DOHH2 (cell line): ENCODE data around the gene CSRP3.

Experiments used
- H3F3A ChIP-seq: fragments of 200-600 bp; sonication (generic), shearing (Covaris generic); 2 replicates; pipeline ENCODE4 v1.6.0; 2016; ENCODE audit warnings: antibody characterized with exemption, mild to moderate bottlenecking; ENCODE audit not compliant: control insufficient read depth, insufficient read depth
- H3K27ac ChIP-seq: fragments of 200-600 bp; sonication (generic); 2 replicates; pipeline ENCODE4 v1.5.1; 2014; ENCODE audit warnings: low read depth, mild to moderate bottlenecking, low read length, moderate library complexity
- H3K27me3 ChIP-seq: fragments of 200-600 bp; sonication (generic); 2 replicates; pipeline ENCODE4 v1.6.1; 2014; ENCODE audit warnings: mild to moderate bottlenecking, low read length, mixed read lengths; ENCODE audit not compliant: control insufficient read depth
- H3K36me3 ChIP-seq: fragments of 200-600 bp; sonication (generic); 2 replicates; pipeline ENCODE4 v1.6.1; 2014; ENCODE audit warnings: mild to moderate bottlenecking, low read length, moderate library complexity, mixed read lengths; ENCODE audit not compliant: control insufficient read depth
- H3K4me1 ChIP-seq: fragments of 200-600 bp; sonication (generic); 2 replicates; pipeline ENCODE4 v1.6.1; 2014; ENCODE audit warnings: mild to moderate bottlenecking, low read length, mixed read lengths; ENCODE audit not compliant: control insufficient read depth
- H3K4me2 ChIP-seq: fragments of 200-600 bp; sonication (generic); 2 replicates; pipeline ENCODE4 v1.6.0; 2014; ENCODE audit warnings: mild to moderate bottlenecking, low read length, moderate library complexity
- H3K4me3 ChIP-seq: fragments of 200-600 bp; sonication (generic); 2 replicates; pipeline ENCODE4 v1.5.1; 2014; ENCODE audit warnings: mild to moderate bottlenecking, low read length, mixed read lengths
- H3K79me2 ChIP-seq: fragments of 200-600 bp; sonication (generic); 2 replicates; pipeline ENCODE4 v1.6.1; 2014; ENCODE audit warnings: mild to moderate bottlenecking, low read length, mixed read lengths; ENCODE audit not compliant: control insufficient read depth
- H3K9me2 ChIP-seq: fragments of 200-600 bp; sonication (generic); replicated peaks from 2 replicates; pipeline ENCODE4 v1.6.1; 2014; ENCODE audit warnings: mild to moderate bottlenecking, low read length, mixed read lengths; ENCODE audit not compliant: control insufficient read depth
- H3K9me3 ChIP-seq: fragments of 200-600 bp; sonication (generic); 2 replicates; pipeline ENCODE4 v1.6.1; 2014; ENCODE audit warnings: antibody characterized with exemption, low read length, mixed read lengths; ENCODE audit not compliant: control insufficient read depth, insufficient read depth
- H4K20me1 ChIP-seq: fragments of 200-600 bp; sonication (generic); 2 replicates; pipeline ENCODE4 v1.6.0; 2014; ENCODE audit warnings: low read depth, mild to moderate bottlenecking, antibody characterized with exemption, low read length, moderate library complexity; ENCODE audit not compliant: control insufficient read depth, insufficient read depth
- CTCF ChIP-seq: fragments of 200-600 bp; sonication (generic); IDR thresholded peaks from one replicate; pipeline ENCODE4 v1.5.1; 2014; ENCODE audit warnings: antibody characterized with exemption, mild to moderate bottlenecking, low read depth, low read length; ENCODE audit not compliant: poor library complexity, severe bottlenecking
- EZH2phosphoT487 ChIP-seq: fragments of 200-600 bp; sonication (generic); IDR thresholded peaks from 2 replicates; pipeline ENCODE4 v1.6.1; 2017; ENCODE audit warnings: borderline replicate concordance, mild to moderate bottlenecking, antibody characterized with exemption, low read length, moderate library complexity, mixed read lengths

CSRP3 gene

GRCh38 chr11:19208959-19209546, 7.3 kb upstream of the CSRP3 start:
- H3K27ac ChIP-seq = no peak overlapping the region
- H3K79me2 ChIP-seq = no peaks in the 10 kb centered on the region
- H4K20me1 ChIP-seq = no peaks in the 10 kb centered on the region
- no peaks in the 10 kb centered on the region for H3F3A ChIP-seq
- no peaks in the 10 kb centered on the region for H3K9me2 ChIP-seq
- H3K4me2 ChIP-seq = no peak overlapping the region
- H3K36me3 ChIP-seq = no peaks in the 10 kb centered on the region
- H3K4me3 ChIP-seq = no peak overlapping the region
- TF ChIP-seq CTCF = no peak
- TF ChIP-seq EZH2phosphoT487 = no peak
- no peaks in the 10 kb centered on the region for H3K4me1 ChIP-seq
- H3K9me3 ChIP-seq = no peaks in the 10 kb centered on the region
- peaks cover 33% of the 10 kb centered on the region for H3K27me3 ChIP-seq

GRCh38 chr11:19208181-19208580, 6.4 kb upstream of the CSRP3 start:
- TF ChIP-seq EZH2phosphoT487 = no peak
- TF ChIP-seq CTCF = no peak
- Histone ChIP-seq H3K27me3 (peaks cover 24% of the 10 kb centered on the region), H3K79me2 (no peaks in the 10 kb centered on the region)

GRCh38 chr11:19204836-19205235, 3.1 kb upstream of the CSRP3 start:
- Histone ChIP-seq H3K4me1 (no peaks in the 10 kb centered on the region), H3K4me2 (no peak overlapping the region), H3K36me3 (no peaks in the 10 kb centered on the region), H3K27me3 (peaks cover 25% of the 10 kb centered on the region), H3F3A (no peaks in the 10 kb centered on the region), H3K4me3 (no peak overlapping the region), H4K20me1 (no peaks in the 10 kb centered on the region), H3K9me3 (no peaks in the 10 kb centered on the region), H3K27ac (no peak overlapping the region), H3K9me2 (no peaks in the 10 kb centered on the region), H3K79me2 (no peaks in the 10 kb centered on the region)
- TF ChIP-seq EZH2phosphoT487 = no peak
- no peak for TF ChIP-seq CTCF

More at GRCh38 chr11:19208181-19208580, 6.4 kb upstream of the CSRP3 start:
- Histone ChIP-seq H3K9me2 (no peaks in the 10 kb centered on the region), H3K9me3 (no peaks in the 10 kb centered on the region), H3K4me2 (no peak overlapping the region), H3K4me3 (no peak overlapping the region), H4K20me1 (no peaks in the 10 kb centered on the region), H3K36me3 (no peaks in the 10 kb centered on the region), H3K27ac (no peak overlapping the region), H3F3A (no peaks in the 10 kb centered on the region), H3K4me1 (no peaks in the 10 kb centered on the region)
